GM23338 (cell line): ENCODE data around the gene MED12L. TPM values are rescaled to one million over a fixed set of nuclear protein-coding genes. Genes with fewer than 3 reads are reported as not detected.

ENCODE experiments used
- ATAC-seq: fragments of 200-7000 bp; cut with Tn5 transposase; 3 replicates; pipeline ENCODE4 v1.9.1; 2020
- DNase-seq: peaks from one replicate; pipeline ENCODE4 v3.0.0-alpha.2; 2015; ENCODE audit warnings: low spot score
- H2AFZ ChIP-seq: fragments of 200-600 bp; sonication (generic); 2 replicates; pipeline ENCODE4 v1.8.0; 2016; ENCODE audit warnings: antibody characterized with exemption, mild to moderate bottlenecking, moderate library complexity
- H3F3A ChIP-seq: fragments of 200-600 bp; sonication (generic); replicated peaks from 2 replicates; pipeline ENCODE4 v1.8.0; 2017; ENCODE audit warnings: antibody characterized with exemption, mixed run types, low read depth
- H3K27ac ChIP-seq: fragments of 200-600 bp; sonication (generic); 2 replicates; pipeline ENCODE4 v1.6.1; 2016; ENCODE audit warnings: low read depth
- H3K27me3 ChIP-seq: fragments of 200-600 bp; sonication (generic); 2 replicates; pipeline ENCODE4 v1.8.0; 2016; ENCODE audit warnings: mild to moderate bottlenecking, mixed run types, moderate library complexity; ENCODE audit not compliant: insufficient read depth
- H3K36me3 ChIP-seq: fragments of 200-600 bp; sonication (generic); 2 replicates; pipeline ENCODE4 v1.8.0; 2016; ENCODE audit warnings: mild to moderate bottlenecking; ENCODE audit not compliant: insufficient read depth
- H3K4me1 ChIP-seq: fragments of 200-600 bp; sonication (generic); 2 replicates; pipeline ENCODE4 v1.8.0; 2016; ENCODE audit warnings: mild to moderate bottlenecking, moderate library complexity; ENCODE audit not compliant: insufficient read depth
- H3K4me2 ChIP-seq: fragments of 200-600 bp; sonication (generic); 2 replicates; pipeline ENCODE4 v1.7.1; 2017; ENCODE audit warnings: mixed run types
- H3K4me3 ChIP-seq: fragments of 200-600 bp; sonication (generic); 2 replicates; pipeline ENCODE4 v1.6.1; 2016; ENCODE audit warnings: mixed run types
- H3K79me2 ChIP-seq: fragments of 200-600 bp; sonication (generic); replicated peaks from 2 replicates; pipeline ENCODE4 v1.8.0; 2017; ENCODE audit warnings: mild to moderate bottlenecking; ENCODE audit not compliant: insufficient read depth
- H3K9me2 ChIP-seq: fragments of 200-600 bp; sonication (generic); 2 replicates; pipeline ENCODE4 v1.8.0; 2017; ENCODE audit not compliant: insufficient read depth
- H4K20me1 ChIP-seq: fragments of 200-600 bp; sonication (generic); replicated peaks from 2 replicates; pipeline ENCODE4 v1.8.0; 2017; ENCODE audit warnings: mild to moderate bottlenecking; ENCODE audit not compliant: insufficient read depth
- H3K27ac Mint-ChIP-seq: 2 replicates; pipeline ENCODE4 v1.8.0; 2020; ENCODE audit warnings: inconsistent platforms, mild to moderate bottlenecking, moderate library complexity, mixed read lengths
- H3K27me3 Mint-ChIP-seq: 3 replicates; pipeline ENCODE4 v1.8.0; 2022; ENCODE audit warnings: low read depth, mild to moderate bottlenecking, moderate library complexity, mixed read lengths, inconsistent platforms; ENCODE audit not compliant: insufficient read depth, poor library complexity
- H3K36me3 Mint-ChIP-seq: 3 replicates; pipeline ENCODE4 v1.8.0; 2021; ENCODE audit warnings: low read depth, mild to moderate bottlenecking, inconsistent platforms, moderate library complexity, mixed read lengths
- H3K4me1 Mint-ChIP-seq: 3 replicates; pipeline ENCODE4 v1.8.0; 2020; ENCODE audit warnings: mild to moderate bottlenecking, inconsistent platforms, mixed read lengths
- H3K4me3 Mint-ChIP-seq: 3 replicates; pipeline ENCODE4 v1.8.0; 2021; ENCODE audit warnings: moderate library complexity, mild to moderate bottlenecking, inconsistent platforms, mixed read lengths
- H3K9me3 Mint-ChIP-seq: 3 replicates; pipeline ENCODE4 v1.8.0; 2020; ENCODE audit warnings: moderate library complexity, mild to moderate bottlenecking, inconsistent platforms, mixed read lengths
- CREB1 ChIP-seq: fragments of 250-450 bp; sonication (Bioruptor Pico); IDR thresholded peaks from 2 replicates; pipeline ENCODE4 v1.5.0; 2020; ENCODE audit warnings: low read depth, mild to moderate bottlenecking, moderate library complexity
- EZH2 ChIP-seq: fragments of 200-600 bp; sonication (generic); IDR thresholded peaks from one replicate; pipeline ENCODE4 v1.8.0; 2017; ENCODE audit warnings: antibody characterized with exemption, mild to moderate bottlenecking, low read depth; ENCODE audit not compliant: unreplicated experiment
- EZH2phosphoT487 ChIP-seq: fragments of 200-600 bp; sonication (generic); IDR thresholded peaks from one replicate; pipeline ENCODE4 v1.8.1; 2018; ENCODE audit warnings: antibody characterized with exemption; ENCODE audit not compliant: unreplicated experiment
- JUNB ChIP-seq: IDR thresholded peaks from one replicate; pipeline ENCODE4 v1.6.1; 2016; ENCODE audit warnings: antibody characterized with exemption; ENCODE audit not compliant: unreplicated experiment
- NANOG ChIP-seq: IDR thresholded peaks from 2 replicates; pipeline ENCODE4 v1.6.1; 2016; ENCODE audit warnings: antibody characterized with exemption, borderline replicate concordance
- POLR2AphosphoS5 ChIP-seq: IDR thresholded peaks from 2 replicates; pipeline ENCODE4 v1.6.1; 2016; ENCODE audit warnings: antibody characterized with exemption, low read depth
- STAT1 ChIP-seq: IDR thresholded peaks from one replicate; pipeline ENCODE4 v1.6.1; 2016; ENCODE audit warnings: antibody characterized with exemption; ENCODE audit not compliant: unreplicated experiment
- ZNF114 ChIP-seq: fragments of 250-450 bp; sonication (Bioruptor Pico); IDR thresholded peaks from 2 replicates; pipeline ENCODE4 v1.5.0; 2020; ENCODE audit warnings: mild to moderate bottlenecking, moderate library complexity
- ZNF331 ChIP-seq: fragments of 250-450 bp; sonication (Bioruptor Pico); IDR thresholded peaks from 2 replicates; pipeline ENCODE4 v1.5.0; 2020; ENCODE audit warnings: low read depth, mild to moderate bottlenecking, moderate library complexity
- polyA plus RNA-seq: library from polyadenylated mRNA; unstranded; fragments of >200 nt; fragmentation: Nextera tagmentation; extraction: Ambion mirVana; gene quantifications from 2 replicates; pipeline ENCODE4 v1.2.1, GENCODE V29; 2016
- total RNA-seq: library from RNA; depleted of rRNA; stranded (reverse); fragments of >200 nt; shearing (Covaris generic); gene quantifications from 2 replicates; pipeline ENCODE4 v1.2.3, GENCODE V29; 2014
- TF ChIP-seq, protein P1 (sequence below): IDR thresholded peaks from one replicate; pipeline ENCODE4 v1.6.1; 2018; ENCODE audit warnings: antibody characterized with exemption; ENCODE audit not compliant: unreplicated experiment
- TF ChIP-seq, protein P2 (sequence below): IDR thresholded peaks from 2 replicates; pipeline ENCODE4 v1.6.1; 2016; ENCODE audit warnings: antibody characterized with exemption
- TF ChIP-seq, protein P3 (sequence below): fragments of 250-450 bp; sonication (Bioruptor Pico); IDR thresholded peaks from 2 replicates; pipeline ENCODE4 v1.5.0; 2020; ENCODE audit warnings: mild to moderate bottlenecking, moderate library complexity
- TF ChIP-seq, protein P4 (sequence below), 2 experiments: fragments of 200-600 bp in 1 of 2; sonication (generic) in 1 of 2; conservative IDR thresholded peaks; 2 replicates each; pipeline versions ENCODE4 v1.5.1 to v1.6.1; 2016 to 2017; ENCODE audit warnings: antibody characterized with exemption in 2 of 2, low read depth in 2 of 2, mild to moderate bottlenecking in 2 of 2, moderate library complexity in 1 of 2

The MED12L gene
- total and polyA plus RNA-seq, 2 experiments from 2014 or later: 5.7 to 25.0 TPM

DNA sequence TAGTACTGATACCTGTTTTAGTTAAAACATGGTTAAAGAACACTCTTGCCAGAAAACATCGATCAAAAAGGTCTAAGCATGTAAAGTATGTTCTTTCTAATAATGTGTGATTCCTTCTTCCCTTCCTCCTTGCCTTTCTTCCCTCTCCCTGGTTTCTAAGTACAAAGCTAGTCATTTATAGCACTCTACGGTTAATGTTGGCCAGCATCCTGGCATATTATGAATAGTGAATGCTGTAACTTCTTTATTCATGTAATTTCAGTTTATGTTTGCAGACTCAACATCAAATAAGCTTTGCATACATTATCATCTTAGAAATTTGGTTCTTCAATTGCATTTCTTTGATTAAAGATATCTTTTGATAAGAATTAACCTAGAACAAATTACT, 272.0 kb downstream of the MED12L start:
- H3K79me2 ChIP-seq: no peaks in the 10 kb centered on the region
- H3K27ac ChIP-seq: no peak overlapping the region
- no peaks in the 10 kb centered on the region for H3K27me3 ChIP-seq
- TF ChIP-seq, protein P1, sequence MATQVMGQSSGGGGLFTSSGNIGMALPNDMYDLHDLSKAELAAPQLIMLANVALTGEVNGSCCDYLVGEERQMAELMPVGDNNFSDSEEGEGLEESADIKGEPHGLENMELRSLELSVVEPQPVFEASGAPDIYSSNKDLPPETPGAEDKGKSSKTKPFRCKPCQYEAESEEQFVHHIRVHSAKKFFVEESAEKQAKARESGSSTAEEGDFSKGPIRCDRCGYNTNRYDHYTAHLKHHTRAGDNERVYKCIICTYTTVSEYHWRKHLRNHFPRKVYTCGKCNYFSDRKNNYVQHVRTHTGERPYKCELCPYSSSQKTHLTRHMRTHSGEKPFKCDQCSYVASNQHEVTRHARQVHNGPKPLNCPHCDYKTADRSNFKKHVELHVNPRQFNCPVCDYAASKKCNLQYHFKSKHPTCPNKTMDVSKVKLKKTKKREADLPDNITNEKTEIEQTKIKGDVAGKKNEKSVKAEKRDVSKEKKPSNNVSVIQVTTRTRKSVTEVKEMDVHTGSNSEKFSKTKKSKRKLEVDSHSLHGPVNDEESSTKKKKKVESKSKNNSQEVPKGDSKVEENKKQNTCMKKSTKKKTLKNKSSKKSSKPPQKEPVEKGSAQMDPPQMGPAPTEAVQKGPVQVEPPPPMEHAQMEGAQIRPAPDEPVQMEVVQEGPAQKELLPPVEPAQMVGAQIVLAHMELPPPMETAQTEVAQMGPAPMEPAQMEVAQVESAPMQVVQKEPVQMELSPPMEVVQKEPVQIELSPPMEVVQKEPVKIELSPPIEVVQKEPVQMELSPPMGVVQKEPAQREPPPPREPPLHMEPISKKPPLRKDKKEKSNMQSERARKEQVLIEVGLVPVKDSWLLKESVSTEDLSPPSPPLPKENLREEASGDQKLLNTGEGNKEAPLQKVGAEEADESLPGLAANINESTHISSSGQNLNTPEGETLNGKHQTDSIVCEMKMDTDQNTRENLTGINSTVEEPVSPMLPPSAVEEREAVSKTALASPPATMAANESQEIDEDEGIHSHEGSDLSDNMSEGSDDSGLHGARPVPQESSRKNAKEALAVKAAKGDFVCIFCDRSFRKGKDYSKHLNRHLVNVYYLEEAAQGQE: no peak
- TF ChIP-seq, protein P2, sequence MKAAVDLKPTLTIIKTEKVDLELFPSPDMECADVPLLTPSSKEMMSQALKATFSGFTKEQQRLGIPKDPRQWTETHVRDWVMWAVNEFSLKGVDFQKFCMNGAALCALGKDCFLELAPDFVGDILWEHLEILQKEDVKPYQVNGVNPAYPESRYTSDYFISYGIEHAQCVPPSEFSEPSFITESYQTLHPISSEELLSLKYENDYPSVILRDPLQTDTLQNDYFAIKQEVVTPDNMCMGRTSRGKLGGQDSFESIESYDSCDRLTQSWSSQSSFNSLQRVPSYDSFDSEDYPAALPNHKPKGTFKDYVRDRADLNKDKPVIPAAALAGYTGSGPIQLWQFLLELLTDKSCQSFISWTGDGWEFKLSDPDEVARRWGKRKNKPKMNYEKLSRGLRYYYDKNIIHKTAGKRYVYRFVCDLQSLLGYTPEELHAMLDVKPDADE: no peak
- TF ChIP-seq EZH2 (no peak), ZNF331 (CRISPR knock-in tag) (no peak), STAT1 (no peak), ZNF114 (CRISPR knock-in tag) (no peak), EZH2phosphoT487 (no peak), JUNB (no peak), NANOG (no peak), CREB1 (no peak), POLR2AphosphoS5 (no peak)
- TF ChIP-seq, protein P3, sequence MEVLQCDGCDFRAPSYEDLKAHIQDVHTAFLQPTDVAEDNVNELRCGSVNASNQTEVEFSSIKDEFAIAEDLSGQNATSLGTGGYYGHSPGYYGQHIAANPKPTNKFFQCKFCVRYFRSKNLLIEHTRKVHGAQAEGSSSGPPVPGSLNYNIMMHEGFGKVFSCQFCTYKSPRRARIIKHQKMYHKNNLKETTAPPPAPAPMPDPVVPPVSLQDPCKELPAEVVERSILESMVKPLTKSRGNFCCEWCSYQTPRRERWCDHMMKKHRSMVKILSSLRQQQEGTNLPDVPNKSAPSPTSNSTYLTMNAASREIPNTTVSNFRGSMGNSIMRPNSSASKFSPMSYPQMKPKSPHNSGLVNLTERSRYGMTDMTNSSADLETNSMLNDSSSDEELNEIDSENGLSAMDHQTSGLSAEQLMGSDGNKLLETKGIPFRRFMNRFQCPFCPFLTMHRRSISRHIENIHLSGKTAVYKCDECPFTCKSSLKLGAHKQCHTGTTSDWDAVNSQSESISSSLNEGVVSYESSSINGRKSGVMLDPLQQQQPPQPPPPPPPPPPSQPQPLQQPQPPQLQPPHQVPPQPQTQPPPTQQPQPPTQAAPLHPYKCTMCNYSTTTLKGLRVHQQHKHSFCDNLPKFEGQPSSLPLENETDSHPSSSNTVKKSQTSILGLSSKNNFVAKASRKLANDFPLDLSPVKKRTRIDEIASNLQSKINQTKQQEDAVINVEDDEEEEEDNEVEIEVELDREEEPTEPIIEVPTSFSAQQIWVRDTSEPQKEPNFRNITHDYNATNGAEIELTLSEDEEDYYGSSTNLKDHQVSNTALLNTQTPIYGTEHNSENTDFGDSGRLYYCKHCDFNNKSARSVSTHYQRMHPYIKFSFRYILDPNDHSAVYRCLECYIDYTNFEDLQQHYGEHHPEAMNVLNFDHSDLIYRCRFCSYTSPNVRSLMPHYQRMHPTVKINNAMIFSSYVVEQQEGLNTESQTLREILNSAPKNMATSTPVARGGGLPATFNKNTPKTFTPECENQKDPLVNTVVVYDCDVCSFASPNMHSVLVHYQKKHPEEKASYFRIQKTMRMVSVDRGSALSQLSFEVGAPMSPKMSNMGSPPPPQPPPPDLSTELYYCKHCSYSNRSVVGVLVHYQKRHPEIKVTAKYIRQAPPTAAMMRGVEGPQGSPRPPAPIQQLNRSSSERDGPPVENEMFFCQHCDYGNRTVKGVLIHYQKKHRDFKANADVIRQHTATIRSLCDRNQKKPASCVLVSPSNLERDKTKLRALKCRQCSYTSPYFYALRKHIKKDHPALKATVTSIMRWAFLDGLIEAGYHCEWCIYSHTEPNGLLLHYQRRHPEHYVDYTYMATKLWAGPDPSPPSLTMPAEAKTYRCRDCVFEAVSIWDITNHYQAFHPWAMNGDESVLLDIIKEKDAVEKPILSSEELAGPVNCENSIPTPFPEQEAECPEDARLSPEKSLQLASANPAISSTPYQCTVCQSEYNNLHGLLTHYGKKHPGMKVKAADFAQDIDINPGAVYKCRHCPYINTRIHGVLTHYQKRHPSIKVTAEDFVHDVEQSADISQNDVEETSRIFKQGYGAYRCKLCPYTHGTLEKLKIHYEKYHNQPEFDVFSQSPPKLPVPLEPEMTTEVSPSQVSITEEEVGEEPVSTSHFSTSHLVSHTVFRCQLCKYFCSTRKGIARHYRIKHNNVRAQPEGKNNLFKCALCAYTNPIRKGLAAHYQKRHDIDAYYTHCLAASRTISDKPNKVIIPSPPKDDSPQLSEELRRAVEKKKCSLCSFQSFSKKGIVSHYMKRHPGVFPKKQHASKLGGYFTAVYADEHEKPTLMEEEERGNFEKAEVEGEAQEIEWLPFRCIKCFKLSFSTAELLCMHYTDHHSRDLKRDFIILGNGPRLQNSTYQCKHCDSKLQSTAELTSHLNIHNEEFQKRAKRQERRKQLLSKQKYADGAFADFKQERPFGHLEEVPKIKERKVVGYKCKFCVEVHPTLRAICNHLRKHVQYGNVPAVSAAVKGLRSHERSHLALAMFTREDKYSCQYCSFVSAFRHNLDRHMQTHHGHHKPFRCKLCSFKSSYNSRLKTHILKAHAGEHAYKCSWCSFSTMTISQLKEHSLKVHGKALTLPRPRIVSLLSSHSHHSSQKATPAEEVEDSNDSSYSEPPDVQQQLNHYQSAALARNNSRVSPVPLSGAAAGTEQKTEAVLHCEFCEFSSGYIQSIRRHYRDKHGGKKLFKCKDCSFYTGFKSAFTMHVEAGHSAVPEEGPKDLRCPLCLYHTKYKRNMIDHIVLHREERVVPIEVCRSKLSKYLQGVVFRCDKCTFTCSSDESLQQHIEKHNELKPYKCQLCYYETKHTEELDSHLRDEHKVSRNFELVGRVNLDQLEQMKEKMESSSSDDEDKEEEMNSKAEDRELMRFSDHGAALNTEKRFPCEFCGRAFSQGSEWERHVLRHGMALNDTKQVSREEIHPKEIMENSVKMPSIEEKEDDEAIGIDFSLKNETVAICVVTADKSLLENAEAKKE: no peak
- TF ChIP-seq, protein P4, sequence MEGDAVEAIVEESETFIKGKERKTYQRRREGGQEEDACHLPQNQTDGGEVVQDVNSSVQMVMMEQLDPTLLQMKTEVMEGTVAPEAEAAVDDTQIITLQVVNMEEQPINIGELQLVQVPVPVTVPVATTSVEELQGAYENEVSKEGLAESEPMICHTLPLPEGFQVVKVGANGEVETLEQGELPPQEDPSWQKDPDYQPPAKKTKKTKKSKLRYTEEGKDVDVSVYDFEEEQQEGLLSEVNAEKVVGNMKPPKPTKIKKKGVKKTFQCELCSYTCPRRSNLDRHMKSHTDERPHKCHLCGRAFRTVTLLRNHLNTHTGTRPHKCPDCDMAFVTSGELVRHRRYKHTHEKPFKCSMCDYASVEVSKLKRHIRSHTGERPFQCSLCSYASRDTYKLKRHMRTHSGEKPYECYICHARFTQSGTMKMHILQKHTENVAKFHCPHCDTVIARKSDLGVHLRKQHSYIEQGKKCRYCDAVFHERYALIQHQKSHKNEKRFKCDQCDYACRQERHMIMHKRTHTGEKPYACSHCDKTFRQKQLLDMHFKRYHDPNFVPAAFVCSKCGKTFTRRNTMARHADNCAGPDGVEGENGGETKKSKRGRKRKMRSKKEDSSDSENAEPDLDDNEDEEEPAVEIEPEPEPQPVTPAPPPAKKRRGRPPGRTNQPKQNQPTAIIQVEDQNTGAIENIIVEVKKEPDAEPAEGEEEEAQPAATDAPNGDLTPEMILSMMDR (conservative IDR thresholded peaks at IDR 0.05; ENCODE audit: low read depth in 2 of 2): no peak
- no peaks in the 10 kb centered on the region for H3K36me3 ChIP-seq
- no peak overlapping the region for H3K4me3 Mint-ChIP-seq
- DNase-seq (no peak), ATAC-seq (no peak)
- H3K36me3 Mint-ChIP-seq: peaks cover 4% of the 10 kb centered on the region; the same call in 2 of the 3 replicates
- H2AFZ ChIP-seq: no peak overlapping the region
- H3K4me3 ChIP-seq: no peak overlapping the region
- peaks cover 12% of the 10 kb centered on the region for H3K4me1 ChIP-seq
- H3K4me1 Mint-ChIP-seq: peaks cover 12% of the 10 kb centered on the region
- no peaks in the 10 kb centered on the region for H4K20me1 ChIP-seq
- H3K4me2 ChIP-seq: no peak overlapping the region
- H3K27ac Mint-ChIP-seq: no peak overlapping the region
- H3K9me2 ChIP-seq: no peaks in the 10 kb centered on the region
- H3F3A ChIP-seq: no peaks in the 10 kb centered on the region
- no peaks in the 10 kb centered on the region for H3K9me3 Mint-ChIP-seq
- peaks cover 1% of the 10 kb centered on the region for H3K27me3 Mint-ChIP-seq
